Neural progenitor cell (in vitro differentiated cells): ENCODE results near the gene FALEC. TPM values are rescaled to one million over a fixed set of nuclear protein-coding genes. Genes with fewer than 3 reads are reported as not detected.
A peak's percentile ranks its signal among the peaks of the same experiment; 100 is the strongest.

Source experiments
- DNase-seq: peaks from one replicate; pipeline ENCODE4 v3.0.0-alpha.2; 2016; ENCODE audit warnings: low spot score
- H2AFZ ChIP-seq: fragments of 200-600 bp; sonication (generic); replicated peaks from 2 replicates; pipeline ENCODE4 v1.6.1; 2016; ENCODE audit warnings: antibody characterized with exemption
- H3F3A ChIP-seq: fragments of 200-600 bp; sonication (generic); 2 replicates; pipeline ENCODE4 v1.6.1; 2016; ENCODE audit warnings: antibody characterized with exemption, low read depth
- H3K27ac ChIP-seq: fragments of 200-600 bp; sonication (generic); 2 replicates; pipeline ENCODE4 v1.5.1; 2016; ENCODE audit warnings: mild to moderate bottlenecking
- H3K27me3 ChIP-seq: fragments of 200-600 bp; sonication (generic); 2 replicates; pipeline ENCODE4 v1.6.1; 2016; ENCODE audit warnings: mild to moderate bottlenecking, moderate library complexity
- H3K36me3 ChIP-seq: fragments of 200-600 bp; sonication (generic); 2 replicates; pipeline ENCODE4 v1.5.1; 2016
- H3K4me1 ChIP-seq: fragments of 200-600 bp; sonication (generic); 2 replicates; pipeline ENCODE4 v1.6.1; 2016; ENCODE audit warnings: mixed run types
- H3K4me2 ChIP-seq: fragments of 200-600 bp; sonication (generic); 2 replicates; pipeline ENCODE4 v1.6.1; 2016
- H3K4me3 ChIP-seq: fragments of 200-600 bp; sonication (generic); 2 replicates; pipeline ENCODE4 v1.5.1; 2016
- H3K79me2 ChIP-seq: fragments of 200-600 bp; sonication (generic); 2 replicates; pipeline ENCODE4 v1.6.1; 2016; ENCODE audit warnings: low read depth
- H3K9ac ChIP-seq: fragments of 200-600 bp; sonication (generic); 2 replicates; pipeline ENCODE4 v1.6.1; 2016
- H3K9me3 ChIP-seq: fragments of 200-600 bp; sonication (generic); 2 replicates; pipeline ENCODE4 v1.5.1; 2016; ENCODE audit warnings: low read depth
- H4K20me1 ChIP-seq: fragments of 200-600 bp; sonication (generic); 2 replicates; pipeline ENCODE4 v1.6.1; 2016; ENCODE audit warnings: low read depth
- H3K27ac Mint-ChIP-seq: 3 replicates; pipeline ENCODE4 v1.8.0; 2021; ENCODE audit warnings: mixed read lengths
- H3K27me3 Mint-ChIP-seq: 2 replicates; pipeline ENCODE4 v1.8.0; 2022; ENCODE audit warnings: low read depth, mild to moderate bottlenecking, inconsistent platforms, moderate library complexity, mixed read lengths; ENCODE audit not compliant: insufficient read depth
- H3K36me3 Mint-ChIP-seq: 3 replicates; pipeline ENCODE4 v1.8.0; 2021; ENCODE audit warnings: mixed read lengths
- H3K4me1 Mint-ChIP-seq: 3 replicates; pipeline ENCODE4 v1.8.0; 2021; ENCODE audit warnings: mixed read lengths
- H3K4me3 Mint-ChIP-seq: 3 replicates; pipeline ENCODE4 v1.8.0; 2021; ENCODE audit warnings: mild to moderate bottlenecking, moderate library complexity, mixed read lengths
- H3K9me3 Mint-ChIP-seq: 3 replicates; pipeline ENCODE4 v1.8.0; 2020; ENCODE audit warnings: mixed read lengths
- EZH2 ChIP-seq: fragments of 200-600 bp; sonication (generic); IDR thresholded peaks from 2 replicates; pipeline ENCODE4 v1.6.1; 2017; ENCODE audit warnings: antibody characterized with exemption, mild to moderate bottlenecking, moderate library complexity
- EZH2phosphoT487 ChIP-seq: fragments of 200-600 bp; sonication (generic); IDR thresholded peaks from 2 replicates; pipeline ENCODE4 v1.6.1; 2017; ENCODE audit warnings: antibody characterized with exemption
- total RNA-seq: library from RNA; depleted of rRNA; stranded (reverse); fragments of >200 nt; gene quantifications from 2 replicates; pipeline ENCODE4 v1.2.3, GENCODE V29; 2015; ENCODE audit warnings: low replicate concordance
- TF ChIP-seq, protein P1 (sequence below): fragments of 200-600 bp; sonication (generic); IDR thresholded peaks from 2 replicates; pipeline ENCODE4 v1.5.1; 2017; ENCODE audit warnings: antibody characterized with exemption, mild to moderate bottlenecking

The FALEC gene
- total RNA-seq: 0.96 TPM in 1 of 2 replicates, not detected in the other

DNA sequence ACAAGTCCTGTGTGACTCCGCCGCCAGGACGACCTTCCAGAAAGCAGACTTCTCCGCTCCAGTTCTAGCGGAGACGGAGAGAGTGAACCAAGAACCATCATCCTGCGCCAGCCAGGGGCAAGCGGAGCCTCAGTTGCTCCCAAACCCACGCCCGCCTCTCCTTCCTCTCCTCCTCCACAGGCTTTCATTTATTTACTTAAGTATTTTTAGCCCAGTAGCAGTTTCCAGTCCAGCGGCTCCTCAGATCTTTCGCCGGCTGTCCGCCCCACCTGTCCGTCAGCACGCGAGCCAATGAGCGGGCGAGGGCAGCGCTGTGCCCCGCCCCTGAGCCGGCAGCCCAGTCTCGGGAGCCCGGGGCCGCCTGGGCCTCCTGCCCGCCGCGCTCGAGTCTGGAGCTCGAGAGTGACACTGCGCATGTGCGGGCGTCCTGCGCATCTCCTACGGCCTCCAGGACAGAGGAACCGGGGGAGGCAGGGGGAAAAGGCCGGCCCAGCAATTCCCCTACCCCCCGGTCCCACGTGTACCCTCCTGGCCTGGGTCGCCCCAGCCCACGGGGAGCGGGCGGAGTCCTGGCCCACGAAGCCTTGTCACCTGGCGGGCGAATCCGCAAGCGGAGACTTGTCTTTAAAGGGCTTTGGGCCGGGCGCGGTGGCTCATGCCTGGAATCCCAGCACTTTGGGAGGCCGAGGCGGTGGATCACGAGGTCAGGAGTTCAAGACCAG, at the start of gene FALEC:
Gene FALEC (plus strand): TSS at position 425 of the 722 bp plus-strand sequence.
- peaks cover 8% of the 10 kb centered on the region for H3K27me3 Mint-ChIP-seq
- Histone ChIP-seq H3K4me3 (peak within 1 kb of the TSS; percentile 66), H2AFZ (peak within 1 kb of the TSS; percentile 85), H3K9ac (peak within 1 kb of the TSS; percentile 38), H3K9me3 (no peaks in the 10 kb centered on the region), H3K4me2 (peak within 1 kb of the TSS; percentile 79), H3K4me1 (peaks cover 13% of the 10 kb centered on the region), H3F3A (peaks cover 24% of the 10 kb centered on the region), H3K27ac (no peak within 1 kb of the TSS), H3K27me3 (no peaks in the 10 kb centered on the region), H4K20me1 (no peaks in the 10 kb centered on the region), H3K79me2 (no peaks in the 10 kb centered on the region), H3K36me3 (no peaks in the 10 kb centered on the region)
- H3K36me3 Mint-ChIP-seq: peaks cover 16% of the 10 kb centered on the region
- H3K4me1 Mint-ChIP-seq: peaks cover 21% of the 10 kb centered on the region
- DNase-seq: peak; percentile 99
- H3K4me3 Mint-ChIP-seq: peak within 1 kb of the TSS; percentile 92
- H3K27ac Mint-ChIP-seq: peak within 1 kb of the TSS; percentile 57
- no peak for TF ChIP-seq EZH2phosphoT487
- TF ChIP-seq EZH2: no peak
- TF ChIP-seq, protein P1, sequence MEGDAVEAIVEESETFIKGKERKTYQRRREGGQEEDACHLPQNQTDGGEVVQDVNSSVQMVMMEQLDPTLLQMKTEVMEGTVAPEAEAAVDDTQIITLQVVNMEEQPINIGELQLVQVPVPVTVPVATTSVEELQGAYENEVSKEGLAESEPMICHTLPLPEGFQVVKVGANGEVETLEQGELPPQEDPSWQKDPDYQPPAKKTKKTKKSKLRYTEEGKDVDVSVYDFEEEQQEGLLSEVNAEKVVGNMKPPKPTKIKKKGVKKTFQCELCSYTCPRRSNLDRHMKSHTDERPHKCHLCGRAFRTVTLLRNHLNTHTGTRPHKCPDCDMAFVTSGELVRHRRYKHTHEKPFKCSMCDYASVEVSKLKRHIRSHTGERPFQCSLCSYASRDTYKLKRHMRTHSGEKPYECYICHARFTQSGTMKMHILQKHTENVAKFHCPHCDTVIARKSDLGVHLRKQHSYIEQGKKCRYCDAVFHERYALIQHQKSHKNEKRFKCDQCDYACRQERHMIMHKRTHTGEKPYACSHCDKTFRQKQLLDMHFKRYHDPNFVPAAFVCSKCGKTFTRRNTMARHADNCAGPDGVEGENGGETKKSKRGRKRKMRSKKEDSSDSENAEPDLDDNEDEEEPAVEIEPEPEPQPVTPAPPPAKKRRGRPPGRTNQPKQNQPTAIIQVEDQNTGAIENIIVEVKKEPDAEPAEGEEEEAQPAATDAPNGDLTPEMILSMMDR: peak; percentile 14
- H3K9me3 Mint-ChIP-seq: no peaks in the 10 kb centered on the region

DNA sequence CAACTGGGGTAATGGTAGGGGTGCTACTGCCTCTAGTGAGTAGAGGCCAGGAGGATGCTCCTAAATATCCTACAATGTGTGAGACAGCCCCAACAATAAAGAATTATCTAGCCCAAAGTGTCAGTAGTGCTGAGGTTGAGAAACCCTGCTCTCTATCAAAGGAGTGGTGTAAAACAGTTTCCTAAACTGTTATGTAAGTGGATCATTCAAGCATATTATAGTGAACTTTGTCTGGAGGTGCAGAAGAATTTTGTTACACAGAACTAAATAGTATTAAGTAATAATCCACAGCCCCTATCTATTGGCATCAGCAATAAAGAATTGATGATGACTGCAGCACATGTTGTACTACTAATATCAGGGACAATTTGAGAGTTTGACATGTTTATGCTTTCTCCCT, 48.6 kb upstream of the FALEC start:
- Mint-ChIP-seq H3K4me3 (no peak overlapping the region), H3K4me1 (peaks cover 2% of the 10 kb centered on the region), H3K27me3 (peaks cover 4% of the 10 kb centered on the region), H3K36me3 (peaks cover 29% of the 10 kb centered on the region), H3K27ac (no peak overlapping the region), H3K9me3 (no peaks in the 10 kb centered on the region)
- Histone ChIP-seq H3K4me1 (no peaks in the 10 kb centered on the region), H3K36me3 (peaks cover 4% of the 10 kb centered on the region), H3K79me2 (no peaks in the 10 kb centered on the region), H3K27me3 (no peaks in the 10 kb centered on the region), H3K27ac (no peak overlapping the region), H4K20me1 (no peaks in the 10 kb centered on the region), H2AFZ (no peak overlapping the region), H3K4me3 (no peak overlapping the region), H3F3A (peaks cover 14% of the 10 kb centered on the region), H3K9ac (no peak overlapping the region), H3K4me2 (no peak overlapping the region), H3K9me3 (no peaks in the 10 kb centered on the region)
- TF ChIP-seq EZH2phosphoT487 (no peak), EZH2 (no peak)
- TF ChIP-seq, protein P1: no peak
- no peak for DNase-seq

DNA sequence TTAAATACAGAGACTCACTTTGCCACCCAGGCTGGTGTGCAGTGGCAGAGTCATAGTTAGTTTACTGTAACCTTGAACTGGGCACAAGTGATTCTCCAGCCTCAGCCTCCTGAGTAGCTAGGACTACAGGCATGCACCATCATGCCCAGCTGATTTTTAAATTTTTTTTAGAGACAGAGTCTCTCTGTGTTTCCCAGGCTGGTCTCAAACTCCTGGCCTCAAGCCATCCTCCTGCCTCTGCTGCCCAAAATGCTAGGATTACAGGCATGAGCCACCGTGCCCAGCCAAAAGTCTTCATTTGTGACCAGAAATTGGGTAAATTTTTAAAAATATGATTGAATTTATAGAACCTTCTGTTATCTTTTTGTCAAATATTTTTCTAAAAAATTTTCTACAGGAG, 46.3 kb upstream of the FALEC start:
- H3K27me3 Mint-ChIP-seq: peaks cover 4% of the 10 kb centered on the region
- H3K79me2 ChIP-seq: no peaks in the 10 kb centered on the region
- H3K36me3 ChIP-seq: peaks cover 4% of the 10 kb centered on the region
- DNase-seq: no peak
- H3F3A ChIP-seq: no peaks in the 10 kb centered on the region
- H3K9ac ChIP-seq: no peak overlapping the region
- H3K4me2 ChIP-seq: no peak overlapping the region
- peaks cover 2% of the 10 kb centered on the region for H3K4me1 Mint-ChIP-seq
- no peak overlapping the region for H2AFZ ChIP-seq
- H3K9me3 Mint-ChIP-seq: no peaks in the 10 kb centered on the region
- H3K4me1 ChIP-seq: no peaks in the 10 kb centered on the region
- TF ChIP-seq EZH2 (no peak), EZH2phosphoT487 (no peak)
- TF ChIP-seq, protein P1: no peak
- H3K4me3 ChIP-seq: no peak overlapping the region
- no peaks in the 10 kb centered on the region for H4K20me1 ChIP-seq
- no peak overlapping the region for H3K27ac ChIP-seq
- no peaks in the 10 kb centered on the region for H3K27me3 ChIP-seq
- H3K27ac Mint-ChIP-seq: no peak overlapping the region
- H3K9me3 ChIP-seq: no peaks in the 10 kb centered on the region
- H3K36me3 Mint-ChIP-seq: peaks cover 36% of the 10 kb centered on the region
- no peak overlapping the region for H3K4me3 Mint-ChIP-seq
